Activated CD8-positive, alpha-beta memory T cell treated with anti-CD3 and anti-CD28 coated beads for 36 hours (primary cell): ENCODE data around the gene CCM2L. TPM values are rescaled to one million over a fixed set of nuclear protein-coding genes. Genes with fewer than 3 reads are reported as not detected.

Experiments
- CTCF ChIA-PET: fragments of 350-600 bp; sonication (Branson Sonifier 250); formaldehyde crosslinking; loops from one replicate; lab custom pipeline; 2021; ENCODE audit warnings: antibody characterized with exemption; lab: Charles Lee
- POLR2A ChIA-PET: fragments of 350-600 bp; sonication (Branson Sonifier 250); formaldehyde crosslinking; loops from one replicate; lab custom pipeline; 2021; ENCODE audit warnings: antibody characterized with exemption; lab: Charles Lee
- total RNA-seq, 2 experiments: library from RNA; stranded (reverse); gene quantifications; one replicate each; pipeline ENCODE4 v1.2.3, GENCODE V29; 2021

CCM2L gene
- not detected for total RNA-seq

- POLR2A ChIA-PET, result no interaction called here
- CTCF ChIA-PET, result no interaction called here
Observed at GRCh38 chr20:32010101-32010500, at the start of gene CCM2L. CCM2L (plus strand) TSS chr20:32010438; CDS start chr20:32010455, 17 bp downstream.

GRCh38 chr20:31962761-31963160 is 47.5 kb upstream of the CCM2L start:
- ChIA-PET CTCF (no interaction called here), POLR2A (no interaction called here)

- ChIA-PET POLR2A (no interaction called here), CTCF (no interaction called here)
Observed at GRCh38 chr20:31963889-31964288, 46.3 kb upstream of the CCM2L start.

- POLR2A ChIA-PET, result no interaction called here
- CTCF ChIA-PET, result interaction anchor here (0.9 to 1.3 kb wide), 2 partner anchors 13 to 15 kb away, joined by 3 to 5 read pairs; partner anchors contain the start of gene PDRG1
Observed at GRCh38 chr20:31966991-31967655, 43.1 kb upstream of the CCM2L start.

- POLR2A ChIA-PET, result no interaction called here
- CTCF ChIA-PET, result interaction anchor here (1.3 kb wide), 1 partner anchor 16 kb away, joined by 5 read pairs; the partner anchor contains the start of gene PDRG1
Observed at GRCh38 chr20:31967830-31968249, 42.4 kb upstream of the CCM2L start, which contains the start of gene XKR7. XKR7 (plus strand) TSS chr20:31968151; CDS start chr20:31968176, 25 bp downstream.

- CTCF ChIA-PET, result interaction anchor here (0.6 to 1.3 kb wide), 3 partner anchors 16 to 233 kb away, joined by 3 read pairs; partner anchors contain the start of gene PDRG1
- POLR2A ChIA-PET, result interaction anchor here (0.9 kb wide), 1 partner anchor 16 kb away, joined by 3 read pairs; no protein-coding TSS in a partner anchor
Observed at GRCh38 chr20:31968291-31969126, 41.7 kb upstream of the CCM2L start.

- CTCF ChIA-PET, result interaction anchor here (0.6 to 0.8 kb wide), 2 partner anchors 11 to 62 kb away, joined by 3 read pairs; no protein-coding TSS in a partner anchor
- POLR2A ChIA-PET, result no interaction called here
Observed at GRCh38 chr20:31969991-31970390, 40.2 kb upstream of the CCM2L start.

GRCh38 chr20:31972471-31973021 is 37.7 kb upstream of the CCM2L start:
- ChIA-PET CTCF (interaction anchor here (0.5 to 1.9 kb wide), 2 partner anchors 59 to 92 kb away, joined by 4 to 8 read pairs; no protein-coding TSS in a partner anchor), POLR2A (no interaction called here)

GRCh38 chr20:31974296-31974695 is 35.9 kb upstream of the CCM2L start:
- ChIA-PET CTCF (no interaction called here), POLR2A (no interaction called here)

GRCh38 chr20:31974951-31975487 is 35.2 kb upstream of the CCM2L start:
- ChIA-PET POLR2A (no interaction called here), CTCF (no interaction called here)

GRCh38 chr20:31975874-31976273 is 34.4 kb upstream of the CCM2L start:
- POLR2A ChIA-PET, result no interaction called here
- CTCF ChIA-PET, result no interaction called here

GRCh38 chr20:31977080-31977479 is 33.2 kb upstream of the CCM2L start:
- ChIA-PET POLR2A (no interaction called here), CTCF (no interaction called here)

GRCh38 chr20:31979713-31980426 is 30.4 kb upstream of the CCM2L start:
- CTCF ChIA-PET, result no interaction called here
- POLR2A ChIA-PET, result no interaction called here

GRCh38 chr20:31981784-31982183 is 28.5 kb upstream of the CCM2L start:
- CTCF ChIA-PET, result no interaction called here
- POLR2A ChIA-PET, result no interaction called here

GRCh38 chr20:31984981-31985471 is 25.2 kb upstream of the CCM2L start:
- CTCF ChIA-PET, result no interaction called here
- POLR2A ChIA-PET, result no interaction called here

- CTCF ChIA-PET, result no interaction called here
- POLR2A ChIA-PET, result no interaction called here
Observed at GRCh38 chr20:31987744-31988143, 22.5 kb upstream of the CCM2L start.

- CTCF ChIA-PET, result no interaction called here
- POLR2A ChIA-PET, result no interaction called here
Observed at GRCh38 chr20:31988430-31989015, 21.7 kb upstream of the CCM2L start.

- ChIA-PET CTCF (no interaction called here), POLR2A (no interaction called here)
Observed at GRCh38 chr20:31989030-31989645, 21.1 kb upstream of the CCM2L start.
